WTC11 (cell line): Measurements from ENCODE around the gene FBXO33. TPM values are rescaled to one million over a fixed set of nuclear protein-coding genes. Genes with fewer than 3 reads are reported as not detected.
A peak's percentile ranks its signal among the peaks of the same experiment; 100 is the strongest.

Experiments
- ATAC-seq: fragments of 200-7000 bp; cut with Tn5 transposase; 2 replicates; pipeline ENCODE4 v1.10.0; 2021; ENCODE audit warnings: mild to moderate bottlenecking, moderate library complexity
- CTCF ChIA-PET: fragments of 300-600 bp; sonication (Branson Sonifier 250); formaldehyde crosslinking; loops from one replicate; lab custom pipeline; 2021; ENCODE audit warnings: antibody characterized with exemption; lab: Charles Lee
- POLR2A ChIA-PET: fragments of 350-600 bp; sonication (Branson Sonifier 250); formaldehyde crosslinking; loops from one replicate; lab custom pipeline; 2021; ENCODE audit warnings: antibody characterized with exemption; lab: Charles Lee
- DNase-seq: peaks from one replicate; pipeline ENCODE4 v3.0.0; 2021; ENCODE audit warnings: low spot score
- H3K27ac Mint-ChIP-seq: 2 replicates; pipeline ENCODE4 v1.8.0; 2021; ENCODE audit warnings: mixed read lengths
- H3K27me3 Mint-ChIP-seq: 2 replicates; pipeline ENCODE4 v1.8.0; 2021; ENCODE audit warnings: low read depth, mild to moderate bottlenecking, moderate library complexity, mixed read lengths
- H3K36me3 Mint-ChIP-seq: 2 replicates; pipeline ENCODE4 v1.8.0; 2021; ENCODE audit warnings: mixed read lengths
- H3K4me1 Mint-ChIP-seq: 2 replicates; pipeline ENCODE4 v1.8.0; 2022; ENCODE audit warnings: mixed read lengths
- H3K4me3 Mint-ChIP-seq: 2 replicates; pipeline ENCODE4 v1.8.0; 2021; ENCODE audit warnings: mild to moderate bottlenecking, moderate library complexity, mixed read lengths
- H3K9me3 Mint-ChIP-seq: 2 replicates; pipeline ENCODE4 v1.8.0; 2021; ENCODE audit warnings: mixed read lengths
- AFF4 ChIP-seq: sonication (generic); formaldehyde crosslinking; IDR thresholded peaks from 2 replicates; pipeline ENCODE4 v1.8.1; 2023; ENCODE audit warnings: mild to moderate bottlenecking, missing genetic modification reagents, borderline replicate concordance
- AR ChIP-seq: fragments of 250-450 bp; sonication (Bioruptor Pico); IDR thresholded peaks from 2 replicates; pipeline ENCODE4 v1.9.0; 2021; ENCODE audit warnings: mild to moderate bottlenecking
- ATF1 ChIP-seq: sonication (generic); formaldehyde crosslinking; IDR thresholded peaks from 2 replicates; pipeline ENCODE4 v1.8.1; 2023; ENCODE audit warnings: mild to moderate bottlenecking, moderate library complexity, missing genetic modification reagents
- ESRRA ChIP-seq: sonication (generic); formaldehyde crosslinking; IDR thresholded peaks from 2 replicates; pipeline ENCODE4 v1.8.1; 2022; ENCODE audit warnings: mild to moderate bottlenecking, missing genetic modification reagents, borderline replicate concordance
- ETV6 ChIP-seq: sonication (generic); formaldehyde crosslinking; IDR thresholded peaks from 2 replicates; pipeline ENCODE4 v1.8.1; 2022; ENCODE audit warnings: mild to moderate bottlenecking, missing genetic modification reagents
- HMGXB4 ChIP-seq: sonication (generic); formaldehyde crosslinking; IDR thresholded peaks from 2 replicates; pipeline ENCODE4 v1.8.1; 2023; ENCODE audit warnings: mild to moderate bottlenecking, moderate library complexity, missing genetic modification reagents
- KAT7 ChIP-seq: sonication (generic); formaldehyde crosslinking; IDR thresholded peaks from 2 replicates; pipeline ENCODE4 v1.8.1; 2023; ENCODE audit warnings: missing genetic modification reagents, mild to moderate bottlenecking, borderline replicate concordance
- MAX ChIP-seq: sonication (generic); formaldehyde crosslinking; IDR thresholded peaks from 2 replicates; pipeline ENCODE4 v1.8.0; 2022; ENCODE audit warnings: mild to moderate bottlenecking, missing genetic modification reagents
- MXD4 ChIP-seq: fragments of 250-450 bp; sonication (Bioruptor Pico); IDR thresholded peaks from 2 replicates; pipeline ENCODE4 v1.8.0; 2021; ENCODE audit warnings: mild to moderate bottlenecking, moderate library complexity, borderline replicate concordance
- NFATC4 ChIP-seq: fragments of 250-450 bp; sonication (Bioruptor Pico); IDR thresholded peaks from 2 replicates; pipeline ENCODE4 v1.9.0; 2021; ENCODE audit warnings: mild to moderate bottlenecking
- NR2C2 ChIP-seq: sonication (generic); formaldehyde crosslinking; IDR thresholded peaks from 2 replicates; pipeline ENCODE4 v1.8.0; 2022; ENCODE audit warnings: mild to moderate bottlenecking, missing genetic modification reagents
- NR3C1 ChIP-seq: sonication (generic); formaldehyde crosslinking; conservative IDR thresholded peaks from 2 replicates; pipeline ENCODE4 v1.8.1; 2023; ENCODE audit warnings: low read depth, mild to moderate bottlenecking, missing genetic modification reagents
- PREB ChIP-seq: sonication (generic); formaldehyde crosslinking; IDR thresholded peaks from 2 replicates; pipeline ENCODE4 v1.8.1; 2022; ENCODE audit warnings: mild to moderate bottlenecking, missing genetic modification reagents, moderate library complexity, borderline replicate concordance
- RELA ChIP-seq: sonication (generic); formaldehyde crosslinking; IDR thresholded peaks from 2 replicates; pipeline ENCODE4 v1.8.1; 2022; ENCODE audit warnings: missing genetic modification reagents, mild to moderate bottlenecking, borderline replicate concordance
- SMAD4 ChIP-seq: sonication (generic); formaldehyde crosslinking; IDR thresholded peaks from 2 replicates; pipeline ENCODE4 v1.8.0; 2022; ENCODE audit warnings: mild to moderate bottlenecking, missing genetic modification reagents
- TCF7 ChIP-seq: sonication (generic); formaldehyde crosslinking; IDR thresholded peaks from 2 replicates; pipeline ENCODE4 v1.8.0; 2022; ENCODE audit warnings: mild to moderate bottlenecking, low read depth, missing genetic modification reagents, moderate library complexity
- ZNF121 ChIP-seq: sonication (generic); formaldehyde crosslinking; IDR thresholded peaks from 2 replicates; pipeline ENCODE4 v1.8.0; 2023; ENCODE audit warnings: missing genetic modification reagents
- ZNF317 ChIP-seq: sonication (generic); formaldehyde crosslinking; IDR thresholded peaks from 2 replicates; pipeline ENCODE4 v1.8.1; 2023; ENCODE audit warnings: low read depth, mild to moderate bottlenecking, moderate library complexity, missing genetic modification reagents, borderline replicate concordance
- ZNF416 ChIP-seq: fragments of 250-450 bp; sonication (Bioruptor Pico); IDR thresholded peaks from 2 replicates; pipeline ENCODE4 v1.9.0; 2021; ENCODE audit warnings: mild to moderate bottlenecking, inconsistent platforms
- ZNF512 ChIP-seq: sonication (generic); formaldehyde crosslinking; IDR thresholded peaks from 2 replicates; pipeline ENCODE4 v1.8.1; 2022; ENCODE audit warnings: missing genetic modification reagents, borderline replicate concordance
- total RNA-seq: library from RNA; stranded (reverse); gene quantifications from 3 replicates; pipeline ENCODE4 v1.2.3, GENCODE V29; 2021

Gene FBXO33
- total RNA-seq, 1 experiment from 2014 or later, result 7.8 TPM

- TF ChIP-seq AFF4 (CRISPR knock-in tag) (no peak), ZNF512 (no peak)
- TF ChIP-seq, all 79 proteins: peak for 0
Observed at GRCh38 chr14:39434401-39434800, 2.2 kb upstream of the FBXO33 start (continued).

- TF ChIP-seq PREB (CRISPR knock-in tag), result 0 out of 2 replicates have a peak, but pooled peaks have one; percentile 1
- TF ChIP-seq NR2C2 (CRISPR knock-in tag), result no peak
- TF ChIP-seq, all 79 proteins: peak for 1
- H3K27ac Mint-ChIP-seq, result peak overlapping the region; percentile 99
Observed at GRCh38 chr14:39433452-39433813, 1.2 kb upstream of the FBXO33 start.

GRCh38 chr14:39432619-39433451 lies 602 bp upstream of the FBXO33 start:
- Mint-ChIP-seq H3K9me3 (no peaks in the 10 kb centered on the region), H3K4me1 (peaks cover 23% of the 10 kb centered on the region), H3K36me3 (no peaks in the 10 kb centered on the region), H3K4me3 (peak overlapping the region; percentile 86), H3K27me3 (no peaks in the 10 kb centered on the region), H3K27ac (peak overlapping the region; percentile 99)
- ATAC-seq (peak; percentile 85), DNase-seq (peak; percentile 88)
- ChIA-PET POLR2A (interaction anchor here (0.6 to 2.6 kb wide), 13 partner anchors 11 to 336 kb away, joined by 3 to 11 read pairs (median 5); partner anchors contain the start of genes PNN, SEC23A and TRAPPC6B), CTCF (interaction anchor here (0.6 to 1.9 kb wide), 9 partner anchors 13 to 1219 kb away, joined by 3 to 10 read pairs (median 3); partner anchors contain the start of gene SEC23A)
- TF ChIP-seq MXD4 (CRISPR knock-in tag) (no peak), TCF7 (CRISPR knock-in tag) (no peak), RELA (CRISPR knock-in tag) (no peak), NFATC4 (no peak), ATF1 (CRISPR knock-in tag) (no peak), MAX (no peak), ESRRA (CRISPR knock-in tag) (no peak), ZNF416 (CRISPR knock-in tag) (no peak), NR3C1 (CRISPR knock-in tag) (no peak), KAT7 (no peak), ZNF317 (CRISPR knock-in tag) (0 out of 2 replicates have a peak, but pooled peaks have one; percentile 16), AR (CRISPR knock-in tag) (no peak), ETV6 (CRISPR knock-in tag) (peak; percentile 67; the same call in 1 of the 2 replicates), ZNF121 (CRISPR knock-in tag) (no peak), SMAD4 (CRISPR knock-in tag) (no peak), HMGXB4 (CRISPR knock-in tag) (no peak; the same call in 1 of the 2 replicates)

More at GRCh38 chr14:39433452-39433813, 1.2 kb upstream of the FBXO33 start:
- Mint-ChIP-seq H3K27me3 (no peaks in the 10 kb centered on the region), H3K9me3 (no peaks in the 10 kb centered on the region), H3K36me3 (no peaks in the 10 kb centered on the region), H3K4me3 (peak overlapping the region; percentile 86), H3K4me1 (peaks cover 23% of the 10 kb centered on the region)
- ATAC-seq (no peak), DNase-seq (no peak)
- CTCF ChIA-PET, result interaction anchor here (0.6 to 1.3 kb wide), 7 partner anchors 13 to 1220 kb away, joined by 3 to 4 read pairs (median 3); partner anchors contain the start of gene SEC23A
- POLR2A ChIA-PET, result interaction anchor here (2.1 kb wide), 2 partner anchors 167 to 331 kb away, joined by 5 to 9 read pairs; no protein-coding TSS in a partner anchor
